Panc1 (cell line): ENCODE results near the gene IFNG-AS1. TPM values are rescaled to one million over a fixed set of nuclear protein-coding genes. Genes with fewer than 3 reads are reported as not detected.
A peak's percentile ranks its signal among the peaks of the same experiment; 100 is the strongest.

Experiments used
- ATAC-seq: fragments of 200-7000 bp; cut with Tn5 transposase; 2 replicates; pipeline ENCODE4 v1.9.1; 2020; ENCODE audit warnings: mild to moderate bottlenecking, moderate library complexity
- BruUV-seq: library from RNA; stranded (reverse); fragments of 400-500 nt; replicated peaks from 2 replicates; lab custom pipeline; 2021; lab: Mats Ljungman, UMichigan
- CTCF ChIA-PET: fragments of 300-600 bp; sonication (Branson Sonifier 250); formaldehyde crosslinking; loops from one replicate; lab custom pipeline; 2022; ENCODE audit warnings: antibody characterized with exemption; lab: Charles Lee
- POLR2A ChIA-PET: fragments of 300-600 bp; sonication (Branson Sonifier 250); formaldehyde crosslinking; loops from one replicate; lab custom pipeline; 2022; ENCODE audit warnings: antibody characterized with exemption; lab: Charles Lee
- DNase-seq: peaks from one replicate; pipeline ENCODE4 v3.0.0-alpha.2; 2010; ENCODE audit warnings: low read depth, low spot score
- H3K27ac ChIP-seq: 2 replicates; pipeline ENCODE4 v1.5.1; 2011; ENCODE audit warnings: mild to moderate bottlenecking, low read length, inconsistent platforms
- H3K27me3 ChIP-seq: fragments of 200-500 bp; sonication (Bioruptor generic); 2 replicates; pipeline ENCODE4 v1.6.0; 2014; ENCODE audit warnings: low read length, inconsistent platforms; ENCODE audit not compliant: control insufficient read depth, insufficient read depth
- H3K36me3 ChIP-seq: fragments of 200-500 bp; sonication (Bioruptor generic); 2 replicates; pipeline ENCODE4 v1.5.1; 2014; ENCODE audit warnings: inconsistent platforms, mild to moderate bottlenecking, low read length, moderate library complexity; ENCODE audit not compliant: control insufficient read depth, insufficient read depth
- H3K4me1 ChIP-seq: 2 replicates; pipeline ENCODE4 v1.5.1; 2011; ENCODE audit warnings: inconsistent platforms, mild to moderate bottlenecking, low read length, moderate library complexity; ENCODE audit not compliant: control insufficient read depth, insufficient read depth
- H3K4me3 ChIP-seq, 2 experiments: 2 replicates each; pipeline ENCODE4 v1.5.1; 2011 to 2012; ENCODE audit warnings: low read depth in 2 of 2, low read length in 2 of 2, mild to moderate bottlenecking in 2 of 2, inconsistent platforms in 1 of 2, moderate library complexity in 1 of 2
- H3K9me3 ChIP-seq: fragments of 200-500 bp; sonication (Bioruptor generic); 2 replicates; pipeline ENCODE4 v1.5.1; 2014; ENCODE audit warnings: low read depth, mild to moderate bottlenecking, inconsistent platforms, low read length, moderate library complexity; ENCODE audit not compliant: control insufficient read depth, insufficient read depth
- POLR2AphosphoS5 ChIP-seq: IDR thresholded peaks from 2 replicates; pipeline ENCODE4 v1.6.1; 2012; ENCODE audit warnings: mild to moderate bottlenecking, low read depth, low read length, moderate library complexity
- SIN3A ChIP-seq: IDR thresholded peaks from 2 replicates; pipeline ENCODE4 v1.6.1; 2012; ENCODE audit warnings: low read depth, mild to moderate bottlenecking, low read length, moderate library complexity, borderline replicate concordance; ENCODE audit not compliant: insufficient read depth
- TCF7L2 ChIP-seq: IDR thresholded peaks from 2 replicates; pipeline ENCODE4 v1.6.1; 2011; ENCODE audit warnings: mild to moderate bottlenecking, low read depth, low read length, inconsistent platforms
- in situ Hi-C: cut with HindIII; loops from 2 replicates; pipeline ENCODE4 v1.10.0; 2016; ENCODE audit warnings: low sequenced_read_pairs, low pct_unique_long_range_greater_than_20kb
- intact Hi-C: fragments of 100-400 bp; cut with micrococcal nuclease; formaldehyde crosslinking; loops from one replicate; pipeline ENCODE4 v1.10.0; 2022; ENCODE audit not compliant: unreplicated experiment
- total RNA-seq: library from RNA; stranded (reverse); gene quantifications from one replicate; pipeline ENCODE4 v1.2.1, GENCODE V29; 2021; ENCODE audit not compliant: unreplicated experiment
- TF ChIP-seq, protein P1 (sequence below): fragments of 450-650 bp; IDR thresholded peaks from 2 replicates; pipeline ENCODE4 v1.5.1; 2017; ENCODE audit warnings: mild to moderate bottlenecking
- TF ChIP-seq, protein P2 (sequence below), 2 experiments: IDR thresholded peaks; 2 replicates each; pipeline ENCODE4 v1.6.1; 2011 to 2012; ENCODE audit warnings: low read depth in 2 of 2, control low read depth in 1 of 2, low read length in 1 of 2, mild to moderate bottlenecking in 1 of 2, moderate library complexity in 1 of 2; ENCODE audit not compliant: insufficient read depth in 1 of 2

IFNG-AS1 gene
- total RNA-seq, 1 experiment from 2014 or later, result not detected

DNA sequence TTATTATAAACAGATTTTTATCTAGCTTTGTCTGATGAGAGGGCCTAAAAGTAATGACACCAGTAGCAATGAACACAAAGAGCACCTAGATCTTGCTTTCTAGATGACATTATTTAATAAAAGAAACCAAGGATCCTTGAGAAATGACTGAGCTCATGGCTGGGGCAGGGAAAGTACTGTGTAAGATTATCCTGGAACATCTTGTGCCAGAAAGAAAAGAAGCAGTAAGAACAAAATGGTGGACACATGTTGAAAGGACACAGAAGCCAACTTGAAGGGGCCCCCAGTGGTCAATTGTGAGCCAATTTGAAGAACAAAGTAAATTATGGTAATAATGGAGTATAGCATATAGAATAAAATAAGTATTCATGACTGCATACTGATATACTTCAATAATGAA, 10.0 kb downstream of the IFNG-AS1 start:
- no peak for ATAC-seq
- ChIA-PET POLR2A (no interaction called here), CTCF (no interaction called here)
- H3K27ac ChIP-seq, result no peak overlapping the region
- H3K4me3 ChIP-seq, result no peak overlapping the region
- intact Hi-C loops, result no loop called here
- H3K36me3 ChIP-seq, result no peaks in the 10 kb centered on the region
- TF ChIP-seq TCF7L2 (no peak), SIN3A (no peak), POLR2AphosphoS5 (no peak)
- TF ChIP-seq, protein P1, sequence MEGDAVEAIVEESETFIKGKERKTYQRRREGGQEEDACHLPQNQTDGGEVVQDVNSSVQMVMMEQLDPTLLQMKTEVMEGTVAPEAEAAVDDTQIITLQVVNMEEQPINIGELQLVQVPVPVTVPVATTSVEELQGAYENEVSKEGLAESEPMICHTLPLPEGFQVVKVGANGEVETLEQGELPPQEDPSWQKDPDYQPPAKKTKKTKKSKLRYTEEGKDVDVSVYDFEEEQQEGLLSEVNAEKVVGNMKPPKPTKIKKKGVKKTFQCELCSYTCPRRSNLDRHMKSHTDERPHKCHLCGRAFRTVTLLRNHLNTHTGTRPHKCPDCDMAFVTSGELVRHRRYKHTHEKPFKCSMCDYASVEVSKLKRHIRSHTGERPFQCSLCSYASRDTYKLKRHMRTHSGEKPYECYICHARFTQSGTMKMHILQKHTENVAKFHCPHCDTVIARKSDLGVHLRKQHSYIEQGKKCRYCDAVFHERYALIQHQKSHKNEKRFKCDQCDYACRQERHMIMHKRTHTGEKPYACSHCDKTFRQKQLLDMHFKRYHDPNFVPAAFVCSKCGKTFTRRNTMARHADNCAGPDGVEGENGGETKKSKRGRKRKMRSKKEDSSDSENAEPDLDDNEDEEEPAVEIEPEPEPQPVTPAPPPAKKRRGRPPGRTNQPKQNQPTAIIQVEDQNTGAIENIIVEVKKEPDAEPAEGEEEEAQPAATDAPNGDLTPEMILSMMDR, result no peak
- TF ChIP-seq, protein P2, sequence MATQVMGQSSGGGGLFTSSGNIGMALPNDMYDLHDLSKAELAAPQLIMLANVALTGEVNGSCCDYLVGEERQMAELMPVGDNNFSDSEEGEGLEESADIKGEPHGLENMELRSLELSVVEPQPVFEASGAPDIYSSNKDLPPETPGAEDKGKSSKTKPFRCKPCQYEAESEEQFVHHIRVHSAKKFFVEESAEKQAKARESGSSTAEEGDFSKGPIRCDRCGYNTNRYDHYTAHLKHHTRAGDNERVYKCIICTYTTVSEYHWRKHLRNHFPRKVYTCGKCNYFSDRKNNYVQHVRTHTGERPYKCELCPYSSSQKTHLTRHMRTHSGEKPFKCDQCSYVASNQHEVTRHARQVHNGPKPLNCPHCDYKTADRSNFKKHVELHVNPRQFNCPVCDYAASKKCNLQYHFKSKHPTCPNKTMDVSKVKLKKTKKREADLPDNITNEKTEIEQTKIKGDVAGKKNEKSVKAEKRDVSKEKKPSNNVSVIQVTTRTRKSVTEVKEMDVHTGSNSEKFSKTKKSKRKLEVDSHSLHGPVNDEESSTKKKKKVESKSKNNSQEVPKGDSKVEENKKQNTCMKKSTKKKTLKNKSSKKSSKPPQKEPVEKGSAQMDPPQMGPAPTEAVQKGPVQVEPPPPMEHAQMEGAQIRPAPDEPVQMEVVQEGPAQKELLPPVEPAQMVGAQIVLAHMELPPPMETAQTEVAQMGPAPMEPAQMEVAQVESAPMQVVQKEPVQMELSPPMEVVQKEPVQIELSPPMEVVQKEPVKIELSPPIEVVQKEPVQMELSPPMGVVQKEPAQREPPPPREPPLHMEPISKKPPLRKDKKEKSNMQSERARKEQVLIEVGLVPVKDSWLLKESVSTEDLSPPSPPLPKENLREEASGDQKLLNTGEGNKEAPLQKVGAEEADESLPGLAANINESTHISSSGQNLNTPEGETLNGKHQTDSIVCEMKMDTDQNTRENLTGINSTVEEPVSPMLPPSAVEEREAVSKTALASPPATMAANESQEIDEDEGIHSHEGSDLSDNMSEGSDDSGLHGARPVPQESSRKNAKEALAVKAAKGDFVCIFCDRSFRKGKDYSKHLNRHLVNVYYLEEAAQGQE (IDR thresholded peaks at IDR 0.05; ENCODE audit: insufficient read depth in 1 of 2, low read depth in 2 of 2, low read length in 1 of 2), result no peak
- BruUV-seq, result no TSS peak
- H3K4me1 ChIP-seq, result no peaks in the 10 kb centered on the region
- no peak for DNase-seq
- no peaks in the 10 kb centered on the region for H3K9me3 ChIP-seq
- peaks cover 3% of the 10 kb centered on the region for H3K27me3 ChIP-seq
- in situ Hi-C loops, result no loop called here

DNA sequence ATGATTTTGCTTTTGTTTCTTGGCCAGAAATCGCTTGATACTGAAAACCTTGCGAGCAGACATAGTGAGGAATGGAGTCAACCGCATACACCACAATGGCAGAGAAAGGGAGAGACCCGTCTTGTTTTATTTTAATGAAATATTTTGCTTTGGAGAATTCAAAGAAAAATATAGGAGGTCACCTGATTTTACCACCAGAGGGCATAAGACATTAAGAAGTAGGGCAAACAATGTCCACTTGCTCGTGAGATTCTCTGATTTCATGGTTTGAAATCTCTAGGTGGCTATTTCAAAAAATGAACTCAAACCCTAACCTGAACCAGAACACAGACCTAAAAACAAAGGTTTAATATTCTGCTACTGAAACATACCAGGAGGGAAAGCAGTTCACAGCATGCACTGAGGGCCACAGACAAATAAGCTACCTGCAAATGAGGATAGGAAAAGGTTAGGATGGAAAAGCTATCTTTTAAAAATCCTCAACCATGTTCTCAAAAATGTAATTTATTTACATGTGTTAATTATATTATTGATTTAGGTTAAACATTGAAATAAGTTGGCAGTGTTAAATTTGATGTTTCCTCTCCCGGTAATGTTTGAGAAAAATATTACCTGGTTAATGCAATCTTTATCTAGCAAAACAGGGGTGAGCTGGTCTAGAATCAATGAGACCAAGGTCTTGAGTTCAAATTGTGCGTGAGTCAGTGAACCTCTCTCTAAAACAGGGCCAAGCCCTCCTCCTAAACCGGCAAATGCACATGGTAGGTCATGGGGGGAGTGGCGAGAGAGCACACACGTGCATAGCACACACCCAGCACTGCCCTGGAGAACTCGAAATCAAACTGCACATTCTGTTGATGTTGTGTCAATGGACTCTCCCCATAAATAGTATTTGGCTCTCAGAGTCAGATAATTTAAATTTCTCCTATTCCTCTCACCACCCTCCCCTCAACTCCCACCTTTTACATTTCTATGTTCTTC, 12.5 kb downstream of the IFNG-AS1 start:
- in situ Hi-C loops, result no loop called here
- TF ChIP-seq, protein P1, result peak; percentile 65
- TF ChIP-seq SIN3A, result no peak
- intact Hi-C loops, result no loop called here
- Histone ChIP-seq H3K27me3 (no peaks in the 10 kb centered on the region), H3K36me3 (no peaks in the 10 kb centered on the region), H3K9me3 (no peaks in the 10 kb centered on the region), H3K4me1 (no peaks in the 10 kb centered on the region), H3K27ac (no peak overlapping the region), H3K4me3 (no peak overlapping the region)
- no peak for ATAC-seq
- BruUV-seq, result no TSS peak
- ChIA-PET POLR2A (no interaction called here), CTCF (no interaction called here)
- no peak for DNase-seq
